NCI-H1694 treated with DMSO at 0.1 percent for 48 hours (cell line): ENCODE measurements around the gene IRAK4.

Source experiments
- DNase-seq: peaks from one replicate; lab custom pipeline; 2025; lab: John Stamatoyannopoulos, UW

The IRAK4 gene

DNA sequence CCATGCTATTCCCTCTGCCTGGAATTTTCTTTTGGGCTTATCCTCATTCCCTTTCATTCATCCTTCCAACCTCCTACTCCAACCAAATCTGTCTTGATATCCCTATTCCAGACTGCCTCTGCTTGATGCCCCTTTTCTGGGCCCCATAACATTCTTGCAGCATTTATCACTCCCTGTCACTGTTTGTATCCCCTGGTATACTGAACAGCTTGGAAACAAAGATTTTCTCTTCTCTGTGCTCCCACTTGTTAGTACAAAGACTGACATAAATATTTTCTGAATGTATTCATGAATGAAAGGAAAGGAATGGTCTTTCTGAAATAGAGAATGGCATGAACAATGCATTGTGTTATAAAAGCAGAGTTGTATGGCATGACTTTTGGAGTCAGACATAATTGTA is 7.5 kb downstream of the IRAK4 start:
- DNase-seq: no peak

DNA sequence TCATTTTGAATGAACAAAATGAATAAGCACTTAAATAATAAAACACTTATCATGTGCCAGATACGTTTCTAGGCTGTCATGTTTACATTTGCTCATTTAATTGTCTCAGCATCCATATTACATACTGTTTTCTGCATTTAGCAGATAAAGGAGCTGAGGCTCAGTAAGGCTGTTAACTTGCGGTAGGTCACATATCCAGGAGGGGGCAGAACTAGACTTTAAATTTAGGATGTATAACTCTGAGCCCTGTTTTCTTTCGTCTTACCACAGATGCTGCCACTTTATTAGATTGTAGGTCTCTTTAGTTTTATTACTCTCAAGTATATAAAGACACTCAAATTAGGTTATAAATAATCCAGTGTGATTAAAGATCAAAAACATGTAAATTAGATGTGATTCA is 17.7 kb downstream of the IRAK4 start:
- DNase-seq: peak; percentile 13

DNA sequence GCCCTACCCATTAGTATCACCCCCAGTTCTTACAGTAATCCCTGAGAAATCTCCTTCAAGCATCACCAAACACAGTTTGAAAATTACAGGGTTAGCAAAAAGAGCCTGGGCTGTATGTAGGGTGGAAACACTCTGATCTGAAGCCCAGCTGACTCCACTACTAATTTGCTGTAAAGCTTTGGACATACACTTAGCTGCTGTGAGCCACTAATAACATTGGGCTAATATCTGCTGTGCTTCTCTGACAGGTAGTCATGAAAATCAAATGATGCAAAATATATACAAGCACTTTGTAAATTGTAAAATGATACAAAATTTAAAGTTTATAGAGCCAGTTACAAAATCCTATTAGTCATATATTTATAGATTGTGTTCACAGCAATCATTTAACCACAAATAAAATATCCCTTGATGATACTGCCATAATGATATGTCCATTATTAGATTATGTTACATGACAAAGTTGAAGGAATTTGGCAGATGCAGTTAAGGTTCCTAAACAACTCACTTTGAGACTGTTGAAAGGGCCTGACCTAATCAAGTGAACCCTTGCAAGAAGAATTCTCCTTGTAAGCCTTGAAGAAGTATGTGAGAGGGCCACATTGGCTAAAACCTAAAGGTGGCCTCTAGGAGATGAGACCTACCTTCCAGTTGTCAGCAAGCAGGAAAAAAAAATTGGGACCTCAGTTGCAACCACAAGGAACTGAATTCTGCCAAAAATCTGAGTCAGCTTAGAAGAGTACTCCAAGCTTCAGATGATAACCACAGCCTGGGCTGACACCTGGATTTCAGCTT is 28.3 kb downstream of the IRAK4 start:
- no peak for DNase-seq

DNA sequence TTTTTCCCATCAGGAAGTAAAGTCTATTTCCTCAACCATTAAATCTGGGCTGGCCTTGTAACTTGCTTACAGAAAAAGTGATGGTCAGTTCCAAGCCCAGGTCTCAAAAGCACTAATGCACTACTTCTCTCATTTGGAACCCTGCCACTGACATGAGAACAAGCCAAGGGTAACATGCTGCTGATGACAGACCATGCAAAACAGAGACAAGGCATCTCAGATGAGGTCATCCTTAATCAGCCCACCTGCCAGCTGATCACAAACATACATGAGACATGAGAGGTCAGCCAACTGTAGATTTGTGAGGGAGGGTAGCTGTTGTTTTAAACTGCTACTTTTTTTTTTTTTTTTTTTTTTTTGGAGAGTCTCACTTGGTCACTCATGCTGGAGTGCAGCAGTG is 31.2 kb downstream of the IRAK4 start:
- no peak for DNase-seq

DNA sequence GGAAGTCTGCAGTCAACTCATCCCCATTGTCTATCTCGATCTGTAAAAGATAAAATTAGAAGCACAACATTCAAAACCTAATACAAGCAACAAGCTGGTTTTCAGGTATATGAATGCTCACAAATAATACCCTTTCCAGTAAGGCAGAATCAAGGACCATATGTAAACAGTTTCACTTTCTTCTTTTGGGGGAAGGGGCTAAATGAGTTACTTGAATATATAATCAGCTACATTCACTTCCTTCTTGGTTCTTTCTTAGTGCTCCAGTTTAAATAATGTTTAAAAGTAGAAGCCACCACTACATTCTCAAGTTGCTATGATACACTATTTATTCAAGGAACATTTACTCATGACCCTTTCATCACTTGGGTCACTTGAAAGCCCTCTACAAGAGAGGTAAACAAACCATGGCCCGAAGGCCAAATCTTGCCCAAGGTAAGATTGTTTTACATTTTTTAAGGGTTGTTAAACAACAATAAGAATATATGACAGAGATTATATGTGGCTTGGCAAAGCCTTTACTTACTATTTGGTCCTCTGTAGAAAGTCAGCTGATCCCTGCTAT is 37.0 kb downstream of the IRAK4 start:
- no peak for DNase-seq

DNA sequence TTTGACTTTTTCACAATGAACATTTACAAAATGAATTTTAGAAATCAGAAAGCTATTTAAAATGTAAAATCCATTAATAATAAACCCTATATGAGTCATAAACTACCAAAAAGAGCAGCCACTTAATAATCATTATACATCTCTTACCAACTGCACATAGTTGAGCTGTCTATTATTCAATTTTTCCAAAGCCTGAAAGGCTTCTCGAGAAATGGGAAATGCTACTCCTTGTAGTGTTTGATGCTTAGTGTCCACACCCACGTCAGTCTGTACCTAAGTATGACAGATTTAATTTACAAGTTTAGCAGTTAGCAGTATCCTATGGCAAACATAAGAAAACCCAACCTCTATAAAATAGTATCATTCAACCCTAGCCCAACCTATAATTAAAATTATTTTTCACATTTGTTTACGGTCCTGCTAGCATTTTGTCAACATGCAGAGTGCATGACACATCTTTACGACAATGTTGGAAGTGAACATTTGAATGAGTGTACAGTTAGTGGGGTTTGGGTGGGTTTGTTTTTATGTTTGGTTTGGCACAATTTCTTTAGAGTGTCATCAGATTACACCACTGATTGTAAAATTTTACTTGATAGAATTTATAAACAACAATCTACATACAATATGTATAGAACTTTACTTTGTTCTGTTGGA is 38.9 kb downstream of the IRAK4 start:
- no peak for DNase-seq

DNA sequence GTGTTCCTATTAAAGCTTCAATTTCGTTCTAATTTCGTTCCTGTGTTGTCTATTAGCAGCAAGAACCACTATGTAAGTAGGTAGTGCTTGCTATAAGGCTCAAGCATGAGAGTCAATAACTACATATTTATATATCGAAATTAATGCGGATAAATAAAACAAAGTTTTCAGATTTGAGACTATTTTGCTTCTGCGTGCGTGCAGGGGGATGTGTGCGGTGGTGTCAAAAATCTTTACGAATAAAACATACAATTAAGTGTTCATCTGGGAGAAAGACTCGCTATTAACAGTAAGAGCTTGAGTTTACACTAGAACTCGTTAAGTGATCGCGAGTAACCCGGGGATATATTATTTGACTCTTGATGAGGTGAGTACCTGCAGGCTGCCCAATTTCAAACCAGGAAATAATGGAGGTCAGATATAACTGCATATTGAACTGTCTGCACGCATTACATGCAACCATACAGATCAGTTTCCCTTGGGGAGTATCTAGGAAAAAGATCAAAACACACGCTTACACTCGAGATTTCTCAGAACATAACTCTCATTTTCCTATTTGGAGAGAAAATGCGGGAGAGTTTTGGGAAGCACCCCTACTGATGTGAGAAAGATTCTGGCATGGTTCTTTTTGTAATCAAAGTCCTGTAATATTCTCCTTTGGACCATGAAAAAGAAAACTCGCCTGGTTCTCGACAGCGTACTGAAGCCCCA is 46.6 kb downstream of the IRAK4 start:
- no peak for DNase-seq

DNA sequence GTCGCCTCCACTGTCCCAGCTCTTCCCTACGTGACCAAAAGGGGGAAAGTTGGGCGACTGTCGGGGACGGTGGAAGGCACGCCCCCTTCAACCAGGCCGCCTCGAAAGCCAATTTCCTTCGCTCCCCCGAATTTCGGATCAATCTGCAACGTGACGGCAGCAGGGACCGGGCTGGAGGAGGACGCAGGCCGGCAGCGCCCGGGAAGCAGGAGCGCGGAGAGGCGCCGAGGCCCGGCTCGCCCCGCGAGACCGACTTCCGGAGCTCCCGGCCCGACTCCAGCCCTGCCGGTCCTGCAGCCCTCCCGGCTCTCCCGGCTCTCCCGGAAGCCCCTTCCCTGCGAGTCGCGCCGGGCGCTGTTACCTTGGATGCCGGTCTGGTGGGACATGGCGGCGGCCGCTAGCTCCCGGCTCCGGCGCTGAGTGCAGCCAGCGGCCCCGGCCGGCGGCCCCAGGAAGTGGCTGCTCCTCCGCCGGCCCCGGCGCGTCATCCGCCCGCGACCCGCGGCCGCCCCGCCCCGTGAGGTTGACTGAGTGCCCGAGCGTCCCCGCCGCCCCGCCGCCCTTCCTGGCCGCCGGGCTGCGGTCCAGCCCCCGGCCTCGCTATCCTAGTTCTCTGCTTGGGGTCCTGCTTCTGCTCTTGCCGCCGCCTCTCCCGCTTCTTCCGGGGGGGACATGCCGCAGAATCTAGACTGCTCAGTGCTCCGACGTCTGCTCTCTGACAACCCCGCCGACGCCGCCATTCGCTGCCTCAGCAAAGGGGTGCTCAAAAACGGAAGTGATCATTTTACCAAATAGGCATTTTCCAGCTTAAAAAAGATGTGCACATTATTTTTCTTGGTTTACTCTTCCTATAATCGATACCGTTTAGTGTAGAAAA is 47.3 kb downstream of the IRAK4 start, which contains the start of gene TWF1:
Gene TWF1, minus strand, starts transcription at position 458 of the 877 bp plus-strand sequence. Its CDS starts 72 bp downstream, at position 386.
- DNase-seq: peak; percentile 47

DNA sequence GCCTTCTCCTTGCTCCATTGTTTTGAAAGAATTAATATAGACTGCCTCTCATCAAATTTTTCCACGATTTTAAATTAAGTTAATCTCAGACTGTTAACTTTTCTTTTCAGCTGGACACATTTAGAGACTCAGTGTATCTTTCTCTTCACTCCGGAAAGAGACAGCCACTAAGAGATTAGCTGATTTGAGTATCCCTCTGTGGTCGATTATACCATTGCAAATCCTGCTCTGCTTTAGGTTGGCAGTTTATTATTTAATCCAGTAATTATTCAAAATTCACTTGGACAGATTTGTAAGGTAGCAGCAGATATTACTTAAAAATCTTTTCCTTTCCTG is 48.0 kb downstream of the IRAK4 start:
- no peak for DNase-seq

DNA sequence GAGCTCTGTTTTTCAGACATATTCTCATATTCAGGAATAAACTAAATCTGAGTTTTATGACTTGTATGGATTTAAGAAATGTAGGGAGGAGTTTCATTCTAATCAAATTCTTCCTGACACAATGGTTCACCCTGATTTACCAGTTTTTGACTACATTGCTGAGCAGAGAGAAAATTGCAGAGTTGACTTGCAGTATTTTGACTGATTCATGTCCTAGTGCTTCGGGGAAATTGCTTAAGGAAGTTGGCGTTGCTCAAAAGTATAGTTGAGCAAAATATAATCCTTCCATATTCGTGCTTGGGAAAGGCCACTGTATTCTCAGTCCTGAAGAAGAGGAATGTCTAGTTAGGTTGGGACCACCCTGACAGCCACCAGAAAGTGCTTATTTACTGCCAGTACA is 48.6 kb downstream of the IRAK4 start:
- no peak for DNase-seq

DNA sequence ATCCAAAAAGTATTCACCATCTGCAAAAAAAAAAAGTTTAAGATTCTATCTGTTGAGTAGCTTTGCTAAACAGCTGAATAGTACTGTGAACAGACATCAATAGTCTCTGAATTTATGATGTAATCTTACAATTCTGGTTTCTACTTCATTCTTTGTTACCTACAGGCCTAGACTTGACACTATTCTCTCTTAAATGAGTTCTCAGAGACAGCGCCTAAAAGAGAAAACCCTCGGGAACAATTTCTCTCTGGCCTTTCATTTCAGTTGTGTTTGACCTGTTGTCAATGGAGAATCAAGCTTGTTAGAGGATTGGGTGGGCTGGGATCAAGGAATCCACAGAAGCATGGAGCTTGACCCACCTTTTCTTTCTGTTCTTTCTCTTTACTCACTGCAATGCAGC is 53.3 kb downstream of the IRAK4 start:
- DNase-seq: no peak

DNA sequence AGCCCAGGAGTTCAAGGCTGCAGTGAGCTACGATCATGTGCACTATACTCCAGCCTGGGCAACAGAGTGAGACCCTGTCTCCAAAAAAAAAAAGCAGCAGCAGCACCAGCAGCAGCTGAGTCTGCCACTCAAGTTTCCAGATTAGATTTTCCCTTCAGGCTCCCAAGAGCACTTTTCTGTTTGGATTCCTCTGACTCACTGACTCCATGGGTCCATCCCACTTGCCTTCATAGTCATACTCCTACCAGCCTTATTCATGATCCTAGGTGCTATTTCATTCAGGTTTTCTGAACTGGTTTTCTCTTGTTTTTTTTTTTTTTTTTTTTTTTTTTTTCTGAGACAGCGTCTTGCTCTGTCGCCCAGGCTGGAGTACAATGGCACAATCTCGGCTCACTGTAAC is 54.2 kb downstream of the IRAK4 start:
- no peak for DNase-seq

DNA sequence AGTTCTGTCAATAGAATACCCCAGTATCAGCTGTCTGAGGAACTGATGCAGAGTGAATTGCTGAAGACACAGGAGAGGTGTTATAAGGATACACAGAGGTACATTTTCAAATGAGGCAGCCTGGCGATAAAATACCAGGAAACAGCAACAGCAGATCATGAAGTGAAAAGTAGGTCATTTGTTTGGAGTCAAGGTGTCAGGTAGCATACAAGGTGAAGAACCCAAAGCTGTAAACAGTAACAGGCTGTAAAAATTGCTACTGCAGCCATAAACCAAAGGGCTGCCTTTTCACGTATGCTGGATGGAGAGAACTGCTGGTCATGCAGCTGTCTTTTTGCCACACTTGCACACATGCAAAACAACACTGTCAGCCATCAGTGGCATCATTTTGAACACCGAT is 56.7 kb downstream of the IRAK4 start:
- DNase-seq: no peak

DNA sequence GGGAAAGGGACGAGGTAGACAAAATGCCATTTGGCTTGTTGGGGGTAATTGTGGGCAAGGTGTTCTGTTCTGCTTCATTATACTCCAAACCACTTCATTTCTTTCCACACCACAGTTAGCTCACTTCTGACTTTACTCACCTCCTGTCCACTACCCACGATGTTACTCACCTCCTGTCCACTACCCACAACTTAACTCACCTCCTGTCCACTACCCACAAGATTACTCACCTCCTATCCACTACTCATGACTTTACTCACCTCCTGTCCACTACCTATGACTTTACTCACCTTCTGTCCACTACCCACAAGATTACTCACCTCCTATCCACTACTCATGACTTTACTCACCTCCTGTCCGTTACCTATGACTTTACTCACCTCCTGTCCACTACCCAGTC is 57.4 kb downstream of the IRAK4 start:
- DNase-seq: no peak

DNA sequence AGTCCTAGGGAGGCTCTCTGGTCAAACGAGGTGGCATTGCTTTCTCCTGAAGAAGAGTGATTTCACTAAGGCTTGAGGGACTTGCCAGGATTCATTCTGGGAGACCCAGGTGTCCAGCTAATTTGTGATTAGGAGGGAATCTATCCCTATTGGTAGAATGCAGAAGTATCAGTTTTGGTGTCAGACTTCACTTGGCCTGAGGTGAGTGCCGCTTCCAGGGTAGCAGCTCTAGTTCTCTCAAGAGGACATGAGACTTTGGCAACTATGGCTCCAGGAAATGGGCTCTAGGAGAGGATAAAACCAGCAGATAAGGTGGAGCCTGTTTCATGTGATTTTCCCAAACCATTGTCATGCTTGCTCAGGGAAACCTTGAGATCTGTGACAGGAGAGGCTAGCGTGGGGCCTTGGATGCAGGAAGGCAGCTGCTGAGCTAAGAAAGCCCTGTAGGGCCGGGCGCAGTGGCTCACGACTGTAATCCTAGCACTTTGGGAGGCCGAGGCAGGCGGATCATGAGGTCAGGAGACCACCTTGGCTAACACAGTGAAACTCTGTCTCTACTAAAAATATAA is 65.5 kb downstream of the IRAK4 start:
- DNase-seq: no peak

DNA sequence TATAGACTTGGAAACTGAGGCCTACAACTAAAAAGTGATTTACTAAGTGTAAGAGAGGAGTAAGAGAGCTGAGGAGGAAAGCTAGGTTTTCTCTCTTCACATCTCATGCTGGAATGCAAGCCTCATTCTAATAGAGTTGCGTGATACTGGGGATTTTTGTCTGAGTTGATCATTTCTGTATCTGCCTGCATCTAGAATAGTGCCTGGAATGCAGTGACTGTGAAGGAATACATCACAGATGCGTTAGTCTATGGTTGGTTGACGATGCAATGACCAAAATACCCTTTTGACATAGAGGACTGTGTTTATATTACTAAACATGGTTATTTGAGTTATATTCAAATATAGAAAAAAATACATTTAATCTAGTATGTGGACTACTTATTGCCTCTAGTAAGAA is 67.9 kb downstream of the IRAK4 start:
- DNase-seq: no peak

DNA sequence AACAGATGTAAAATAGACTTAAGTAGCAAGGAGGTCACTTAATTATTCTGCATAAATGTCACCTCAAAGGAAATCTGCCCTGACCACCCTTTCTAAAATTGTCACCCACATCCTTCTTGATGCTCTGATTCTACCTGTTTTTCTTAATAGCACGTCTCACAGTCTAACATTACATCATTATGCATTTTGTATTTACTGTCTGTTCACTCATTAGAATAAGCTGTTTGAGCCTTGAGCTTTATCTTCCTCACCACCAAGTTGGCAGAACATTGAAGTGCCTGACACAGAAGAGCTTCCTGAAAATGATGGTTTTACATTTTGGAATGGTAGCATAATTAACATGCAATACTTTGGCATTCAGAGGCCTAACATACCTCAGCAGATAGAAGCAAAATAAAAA is 68.3 kb downstream of the IRAK4 start:
- DNase-seq: no peak

DNA sequence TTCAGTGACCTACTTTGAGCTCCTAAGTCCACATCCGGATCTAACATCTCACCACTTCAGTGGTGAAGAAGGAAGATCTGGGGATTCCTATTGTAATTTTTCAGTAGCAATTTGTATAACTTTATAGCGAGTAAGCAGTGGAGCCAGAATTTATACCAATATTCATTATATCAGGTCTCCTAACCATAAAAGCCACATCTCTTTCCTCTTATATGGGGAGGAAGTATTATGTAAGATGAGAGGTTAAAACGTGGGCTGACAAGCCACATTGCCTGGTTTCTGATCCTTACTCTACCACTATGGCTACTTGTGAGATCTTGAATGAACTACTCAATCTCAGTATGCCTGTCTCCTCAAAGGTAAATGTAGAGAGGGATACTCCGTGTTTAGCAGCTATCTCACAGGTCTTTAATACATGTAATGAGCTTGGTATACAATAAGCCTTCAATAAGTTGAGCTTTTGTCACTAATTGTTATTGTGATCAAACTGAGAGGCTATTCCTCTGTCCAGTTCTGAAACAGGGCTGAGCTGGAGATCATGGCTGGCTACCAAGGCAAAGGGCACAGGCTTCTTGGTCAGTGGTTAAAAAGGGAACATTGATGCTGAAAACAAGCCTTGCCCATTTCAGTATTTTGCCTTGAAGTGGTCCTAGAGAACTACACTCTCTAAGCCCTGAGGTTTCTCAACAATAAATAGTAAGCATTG is 73.9 kb downstream of the IRAK4 start:
- DNase-seq: no peak

DNA sequence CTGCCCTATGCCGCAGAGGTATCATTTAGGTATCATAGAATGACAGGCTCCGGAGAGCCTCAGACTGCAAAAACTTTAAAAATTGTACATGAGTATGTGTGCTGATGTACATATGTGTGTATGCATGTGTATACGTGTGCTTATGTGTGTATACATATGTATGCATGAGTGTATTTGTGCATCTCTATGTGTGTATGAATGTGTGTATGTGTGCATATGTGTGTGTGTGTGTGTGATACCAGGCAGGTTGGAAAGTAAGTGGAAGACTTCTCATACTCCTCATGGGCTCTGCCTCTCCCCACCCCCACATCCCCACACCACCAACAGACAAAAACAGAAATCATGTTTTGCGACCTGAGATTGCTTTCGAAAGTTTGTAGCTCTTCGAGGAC is 76.5 kb downstream of the IRAK4 start:
- no peak for DNase-seq

DNA sequence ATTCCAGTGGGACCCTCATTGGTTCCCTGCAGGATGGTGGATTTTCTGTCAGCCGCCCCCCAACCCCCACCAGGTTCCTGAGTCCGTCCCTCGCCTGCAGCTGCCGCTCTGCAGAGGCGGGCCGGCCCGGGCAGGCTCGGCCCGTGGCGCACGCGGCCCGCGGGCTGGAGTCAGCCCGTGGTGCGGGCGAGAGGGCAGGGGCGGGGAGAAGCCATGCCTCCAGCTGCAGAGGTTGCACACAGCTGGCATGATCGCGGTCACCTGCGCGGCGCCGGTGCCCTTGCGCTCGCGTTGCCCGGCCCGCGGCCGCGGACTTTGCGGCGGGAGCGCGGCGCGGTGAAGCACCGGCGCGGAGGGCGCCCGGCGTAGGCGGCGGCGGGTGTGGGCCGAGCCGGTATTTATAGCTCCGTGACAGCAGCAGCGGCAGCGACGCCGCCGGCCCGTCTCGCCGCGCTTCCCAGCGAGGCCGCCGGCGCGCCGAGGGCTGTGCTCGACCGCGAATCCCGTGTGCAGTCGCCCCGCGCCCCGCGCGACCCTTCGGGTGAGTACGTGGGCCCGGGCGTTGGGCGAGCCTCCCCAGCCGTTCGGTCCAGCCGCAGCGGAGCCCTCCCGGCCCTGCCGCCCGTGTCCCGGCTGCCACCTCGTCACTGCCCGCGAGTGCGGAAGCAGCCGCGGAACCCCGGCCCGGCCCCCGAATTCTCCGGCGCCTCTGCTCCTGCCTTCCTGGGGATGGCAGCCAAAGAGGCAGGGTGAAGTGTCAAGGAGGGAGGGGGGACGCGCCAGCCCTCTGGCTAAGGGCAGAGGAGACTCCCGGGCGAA is 77.1 kb downstream of the IRAK4 start, which contains the start of gene TMEM117:
Gene TMEM117, plus strand, starts transcription at position 426 of the 819 bp plus-strand sequence.
- no peak for DNase-seq
